ENCODE measurements around the gene PARPBP.
"Not testable (repeated sequence)": the region's sequence is repeated elsewhere in the genome, so short reads cannot be mapped to it uniquely, and the experiment has no call there.

Gene PARPBP

GRCh38 chr12:102119674-102120563 lies at the start of gene PARPBP, which contains the start of gene NUP37:
Gene PARPBP (plus strand): TSS chr12:102120183. CDS start chr12:102123889, 3,706 bp downstream.
Gene NUP37 (minus strand): TSS chr12:102120114. CDS start chr12:102118518, 1,596 bp downstream.
- DNase-seq = peak; percentile 85

- not testable (repeated sequence) for DNase-seq
Measured at GRCh38 chr12:102072092-102072491, 47.9 kb upstream of the PARPBP start.

GRCh38 chr12:102080842-102081241 lies 39.1 kb upstream of the PARPBP start:
- DNase-seq = no peak

GRCh38 chr12:102089228-102089835 lies 30.7 kb upstream of the PARPBP start:
- not testable (repeated sequence) for DNase-seq

GRCh38 chr12:102093319-102093718 lies 26.7 kb upstream of the PARPBP start:
- no peak for DNase-seq

- DNase-seq = peak; percentile 16
Measured at GRCh38 chr12:102095677-102096263, 24.2 kb upstream of the PARPBP start.

- DNase-seq = no peak
Measured at GRCh38 chr12:102096855-102097254, 23.1 kb upstream of the PARPBP start.

- no peak for DNase-seq
Measured at GRCh38 chr12:102106905-102107304, 13.1 kb upstream of the PARPBP start.

GRCh38 chr12:102107970-102108369 lies 12.0 kb upstream of the PARPBP start:
- no peak for DNase-seq

- no peak for DNase-seq
Measured at GRCh38 chr12:102110782-102111181, 9.2 kb upstream of the PARPBP start.

GRCh38 chr12:102114212-102114611 lies 5.8 kb upstream of the PARPBP start:
- DNase-seq = no peak

- no peak for DNase-seq
Measured at GRCh38 chr12:102116392-102116791, 3.6 kb upstream of the PARPBP start.

GRCh38 chr12:102118874-102119273 lies 1.1 kb upstream of the PARPBP start:
- DNase-seq = no peak

GRCh38 chr12:102120564-102120873 lies 536 bp downstream of the PARPBP start:
- DNase-seq = no peak

- no peak for DNase-seq
Measured at GRCh38 chr12:102120886-102121285, 903 bp downstream of the PARPBP start.

- DNase-seq = not testable (repeated sequence)
Measured at GRCh38 chr12:102121328-102121727, 1.3 kb downstream of the PARPBP start.

- not testable (repeated sequence) for DNase-seq
Measured at GRCh38 chr12:102130720-102131119, 10.7 kb downstream of the PARPBP start.

- not testable (repeated sequence) for DNase-seq
Measured at GRCh38 chr12:102131442-102131841, 11.5 kb downstream of the PARPBP start.

- not testable (repeated sequence) for DNase-seq
Measured at GRCh38 chr12:102137619-102138018, 17.6 kb downstream of the PARPBP start.

GRCh38 chr12:102142866-102143373 lies 22.9 kb downstream of the PARPBP start:
- not testable (repeated sequence) for DNase-seq

- DNase-seq = no peak
Measured at GRCh38 chr12:102144221-102144620, 24.2 kb downstream of the PARPBP start.

- not testable (repeated sequence) for DNase-seq
Measured at GRCh38 chr12:102147062-102147587, 27.1 kb downstream of the PARPBP start.

- not testable (repeated sequence) for DNase-seq
Measured at GRCh38 chr12:102155206-102155605, 35.2 kb downstream of the PARPBP start.

Measured in NCI-H526 treated with DMSO at 0.1 percent for 48 hours (cell line).